HepG2 (cell line): ENCODE results near the gene DRC3. TPM values are rescaled to one million over a fixed set of nuclear protein-coding genes. Genes with fewer than 3 reads are reported as not detected.

ENCODE experiments used
- ASH2L ChIP-seq: fragments of 300-600, 200-600 bp; sonication (generic); IDR thresholded peaks from 2 replicates; pipeline ENCODE4 v1.7.0; 2017; ENCODE audit warnings: low read depth, mild to moderate bottlenecking, moderate library complexity, mixed read lengths, low read length; ENCODE audit not compliant: insufficient read length
- DBP ChIP-seq: sonication (generic); formaldehyde crosslinking; IDR thresholded peaks from 2 replicates; pipeline ENCODE4 v1.4.0; 2020; ENCODE audit warnings: missing genetic modification reagents; ENCODE audit errors: not compliant biosample characterization
- FLYWCH1 ChIP-seq: sonication (generic); formaldehyde crosslinking; IDR thresholded peaks from 2 replicates; pipeline ENCODE4 v1.8.1; 2023; ENCODE audit warnings: mild to moderate bottlenecking, missing genetic modification reagents
- HOXA7 ChIP-seq: sonication (generic); formaldehyde crosslinking; IDR thresholded peaks from 2 replicates; pipeline ENCODE4 v1.8.1; 2022; ENCODE audit warnings: mild to moderate bottlenecking, missing genetic modification reagents, moderate library complexity
- KDM4B ChIP-seq: sonication (generic); formaldehyde crosslinking; IDR thresholded peaks from 2 replicates; pipeline ENCODE4 v1.4.0; 2020; ENCODE audit warnings: missing genetic modification reagents
- NFE2L2 ChIP-seq: fragments of 150-350 bp; IDR thresholded peaks from 2 replicates; pipeline ENCODE4 v1.6.1; 2014; ENCODE audit warnings: low read length
- PCBP2 ChIP-seq: fragments of 200-400 bp; formaldehyde crosslinking; optimal IDR thresholded peaks from 2 replicates; pipeline ENCODE3; 2018; ENCODE audit warnings: low read length, low read depth; ENCODE audit not compliant: poor library complexity, severe bottlenecking
- POGK ChIP-seq: sonication (generic); formaldehyde crosslinking; conservative IDR thresholded peaks from 2 replicates; pipeline ENCODE4 v1.8.0; 2022; ENCODE audit warnings: mild to moderate bottlenecking, moderate library complexity, missing genetic modification reagents
- ZBTB40 ChIP-seq, 2 experiments: fragments of 450-650 bp in 1 of 2; sonication (generic) in 1 of 2; formaldehyde crosslinking in 1 of 2; IDR thresholded peaks; 2 replicates each; pipeline versions ENCODE4 v1.6.1 to v1.8.0; 2016 to 2022; ENCODE audit warnings: antibody characterized with exemption in 1 of 2, mild to moderate bottlenecking in 1 of 2, missing genetic modification reagents in 1 of 2
- ZNF101 ChIP-seq: sonication (generic); formaldehyde crosslinking; IDR thresholded peaks from 2 replicates; pipeline ENCODE4 v1.4.0; 2020; ENCODE audit warnings: mild to moderate bottlenecking, low read depth, missing genetic modification reagents, borderline replicate concordance
- ZNF44 ChIP-seq: sonication (generic); formaldehyde crosslinking; IDR thresholded peaks from 2 replicates; pipeline ENCODE4 v1.5.1; 2020; ENCODE audit warnings: mild to moderate bottlenecking, missing genetic modification reagents
- polyA plus RNA-seq, 8 experiments: library from polyadenylated mRNA; depleted of rRNA in 3 of 8; stranded (reverse) in 7 of 8; unstranded in 1 of 8; fragments of >200 nt; fragmentation: Illumina TruSeq in 4 of 8; extraction: Trizol in 4 of 8; gene quantifications; 2 replicates each; pipeline versions ENCODE4 v1.2.1 to v1.2.3, GENCODE V29; 2011 to 2016; ENCODE audit warnings: low read depth in 4 of 8, missing spikeins in 1 of 8, mixed read lengths in 1 of 8; ENCODE audit not compliant: insufficient read depth in 1 of 8
- total RNA-seq, 5 experiments: library from RNA; depleted of rRNA; stranded (reverse); fragments of >200 nt; fragmentation: Illumina TruSeq; extraction: Trizol; gene quantifications; 2 replicates each; pipeline ENCODE4 v1.2.3, GENCODE V29; 2016; ENCODE audit warnings: low read depth in 1 of 5
- TF ChIP-seq, protein P1 (sequence below): sonication (generic); formaldehyde crosslinking; IDR thresholded peaks from 2 replicates; pipeline ENCODE4 v1.8.1; 2023; ENCODE audit warnings: missing genetic modification reagents, inconsistent platforms, borderline replicate concordance
- TF ChIP-seq, protein P2 (sequence below): sonication (generic); formaldehyde crosslinking; IDR thresholded peaks from 2 replicates; pipeline ENCODE4 v1.8.0; 2022; ENCODE audit warnings: missing genetic modification reagents, mild to moderate bottlenecking, borderline replicate concordance

Gene DRC3
- total and polyA plus RNA-seq, 2 of the 13 experiments (the other 11 are each of a cell fraction or from before 2014, with no cell fraction given) = 0.53 to 0.87 TPM

GRCh38 chr17:17972126-17972951 lies at the start of gene DRC3, which contains the start of gene TOM1L2 (continued):
- TF ChIP-seq, protein P1, sequence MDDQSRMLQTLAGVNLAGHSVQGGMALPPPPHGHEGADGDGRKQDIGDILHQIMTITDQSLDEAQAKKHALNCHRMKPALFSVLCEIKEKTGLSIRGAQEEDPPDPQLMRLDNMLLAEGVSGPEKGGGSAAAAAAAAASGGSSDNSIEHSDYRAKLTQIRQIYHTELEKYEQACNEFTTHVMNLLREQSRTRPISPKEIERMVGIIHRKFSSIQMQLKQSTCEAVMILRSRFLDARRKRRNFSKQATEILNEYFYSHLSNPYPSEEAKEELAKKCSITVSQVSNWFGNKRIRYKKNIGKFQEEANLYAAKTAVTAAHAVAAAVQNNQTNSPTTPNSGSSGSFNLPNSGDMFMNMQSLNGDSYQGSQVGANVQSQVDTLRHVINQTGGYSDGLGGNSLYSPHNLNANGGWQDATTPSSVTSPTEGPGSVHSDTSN (CRISPR knock-in tag) = peak; percentile 97; the same call in 1 of the 2 replicates
- TF ChIP-seq HOXA7 (CRISPR knock-in tag) (no peak), DBP (CRISPR knock-in tag) (no peak), ZBTB40 (IDR thresholded peaks at IDR 0.05) (no peak), ZBTB40 (CRISPR knock-in tag; IDR thresholded peaks at IDR 0.05) (no peak), KDM4B (CRISPR knock-in tag) (no peak), ZNF44 (CRISPR knock-in tag) (no peak), NFE2L2 (no peak), POGK (no peak), ASH2L (peak; percentile 21), FLYWCH1 (CRISPR knock-in tag) (no peak), ZNF101 (CRISPR knock-in tag) (no peak), PCBP2 (no peak)
- TF ChIP-seq, protein P2, sequence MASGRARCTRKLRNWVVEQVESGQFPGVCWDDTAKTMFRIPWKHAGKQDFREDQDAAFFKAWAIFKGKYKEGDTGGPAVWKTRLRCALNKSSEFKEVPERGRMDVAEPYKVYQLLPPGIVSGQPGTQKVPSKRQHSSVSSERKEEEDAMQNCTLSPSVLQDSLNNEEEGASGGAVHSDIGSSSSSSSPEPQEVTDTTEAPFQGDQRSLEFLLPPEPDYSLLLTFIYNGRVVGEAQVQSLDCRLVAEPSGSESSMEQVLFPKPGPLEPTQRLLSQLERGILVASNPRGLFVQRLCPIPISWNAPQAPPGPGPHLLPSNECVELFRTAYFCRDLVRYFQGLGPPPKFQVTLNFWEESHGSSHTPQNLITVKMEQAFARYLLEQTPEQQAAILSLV = peak; percentile 81; the same call in 1 of the 2 replicates
